Stimulated activated CD4-positive, alpha-beta T cell treated with anti-CD3 and anti-CD28 coated beads, Interleukin-15, amount 100 ng/mL, for 1 hour (primary cell): ENCODE results near the gene SLC35D2.
"Not testable (repeated sequence)": the region's sequence is repeated elsewhere in the genome, so short reads cannot be mapped to it uniquely, and the experiment has no call there.

Source experiments
- DNase-seq, 2 donors: peaks; one replicate each; pipeline ENCODE4 v3.0.0-alpha.2; 2020; ENCODE audit warnings: low read depth in 1 of 2, low spot score in 1 of 2

The SLC35D2 gene

DNA sequence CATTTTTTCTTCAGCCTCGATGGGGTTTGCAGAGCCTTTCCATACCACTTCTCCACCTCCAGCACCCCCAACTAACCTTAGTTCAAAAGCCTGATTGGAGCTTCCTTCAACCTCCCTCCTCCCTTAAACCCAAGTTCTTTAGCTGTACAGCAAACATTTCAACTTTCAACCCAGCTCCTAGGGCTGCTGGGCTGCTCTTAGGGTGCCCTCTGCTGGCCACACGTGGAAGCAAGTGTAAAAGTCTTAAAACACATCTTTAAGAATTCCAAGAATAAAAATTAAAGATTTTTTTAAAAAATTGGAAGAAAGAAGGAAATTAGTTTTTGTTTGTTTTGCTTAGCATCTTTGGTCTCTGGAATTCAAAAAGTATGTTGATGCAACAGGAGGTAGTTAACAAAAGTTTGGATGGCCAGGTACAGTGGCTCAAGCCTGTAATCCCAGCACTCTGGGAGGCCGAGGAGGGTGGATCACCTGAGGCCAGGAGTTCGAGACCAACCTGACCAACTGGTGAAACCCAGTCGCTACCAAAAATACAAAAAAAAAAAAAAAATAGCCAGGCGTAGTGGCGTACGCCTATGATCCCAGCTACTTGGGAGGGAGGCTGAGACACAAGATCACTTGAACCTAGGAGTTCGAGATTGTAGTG lies 66.1 kb downstream of the SLC35D2 start:
- DNase-seq, result peak in 1 of 2 donors; percentile 31

DNA sequence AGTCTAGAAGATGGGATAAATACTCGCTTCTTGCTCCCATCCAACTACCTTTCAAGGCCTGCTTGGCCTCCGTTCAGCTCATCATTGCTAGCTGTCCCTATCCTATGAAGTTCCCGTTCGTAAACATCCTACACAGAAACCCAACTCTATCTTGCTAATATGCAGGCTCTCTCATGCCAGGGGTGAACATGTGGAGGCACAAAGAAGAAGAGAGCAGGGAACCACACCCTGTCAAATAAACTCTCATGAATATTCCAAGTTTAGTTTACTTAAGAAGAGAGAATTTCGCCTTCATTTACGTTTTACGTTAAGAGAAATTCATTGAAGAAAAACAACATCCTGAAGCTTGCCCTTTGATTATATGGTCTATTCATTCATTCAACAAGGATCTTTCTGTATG lies 73.7 kb downstream of the SLC35D2 start:
- no peak for DNase-seq

DNA sequence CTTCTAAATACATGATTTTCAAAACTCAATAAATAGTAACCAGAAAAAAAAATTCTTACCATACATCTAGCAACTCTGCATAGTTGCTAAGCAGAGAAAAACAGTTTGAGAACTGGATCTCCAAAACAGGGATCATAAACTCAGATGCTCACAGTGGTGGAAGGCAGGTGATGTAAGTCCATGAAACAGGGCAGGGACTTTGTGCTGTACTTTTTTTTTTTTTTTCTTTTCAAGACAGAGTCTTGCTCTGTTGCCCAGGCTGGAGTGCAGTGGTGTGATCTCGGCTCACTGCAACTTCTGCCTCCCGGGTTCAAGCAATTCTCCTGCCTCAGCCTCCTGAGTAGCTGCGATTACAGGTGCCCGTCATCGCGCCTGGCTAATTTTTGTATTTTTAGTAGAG lies 76.6 kb downstream of the SLC35D2 start:
- DNase-seq, result not testable (repeated sequence)

DNA sequence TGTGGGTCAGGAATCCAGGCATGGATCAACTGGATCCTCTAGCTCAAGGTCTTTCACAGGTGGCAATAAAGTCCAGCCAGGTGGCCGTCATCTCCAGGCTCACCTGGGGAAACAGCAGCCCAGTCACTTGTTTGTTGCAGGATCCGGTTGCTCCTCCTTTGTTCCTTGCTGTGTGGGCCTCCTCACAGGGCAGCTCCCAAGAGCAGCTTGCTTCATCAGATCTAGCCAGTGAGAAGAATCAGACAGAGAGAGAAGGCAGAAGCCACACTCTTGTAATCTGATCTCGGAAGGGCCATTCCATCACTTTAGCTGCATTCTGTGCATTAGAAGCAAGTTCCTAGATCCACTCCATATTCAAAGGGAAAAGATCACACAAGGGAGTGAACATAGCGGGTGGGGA lies 78.3 kb downstream of the SLC35D2 start:
- no peak for DNase-seq

DNA sequence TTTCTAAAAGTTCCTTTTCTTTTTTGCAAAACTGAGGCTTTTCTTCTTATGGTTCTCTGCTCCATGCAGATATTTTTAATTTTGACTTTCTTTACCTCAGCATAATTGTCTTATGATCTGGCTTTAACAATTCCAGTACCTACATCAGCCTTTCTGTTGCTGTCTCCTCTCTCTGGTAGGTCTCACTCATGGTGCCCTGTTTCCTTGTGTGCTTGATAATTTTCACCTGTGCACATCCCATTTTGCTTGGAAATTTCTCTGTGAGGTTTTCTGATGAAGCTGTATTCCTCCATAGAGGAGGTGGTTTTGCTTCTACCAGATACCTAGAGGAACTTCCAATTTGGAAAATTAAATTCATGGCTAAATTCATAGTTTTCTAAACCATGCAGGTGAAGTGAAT lies 79.3 kb downstream of the SLC35D2 start:
- DNase-seq, result no peak

DNA sequence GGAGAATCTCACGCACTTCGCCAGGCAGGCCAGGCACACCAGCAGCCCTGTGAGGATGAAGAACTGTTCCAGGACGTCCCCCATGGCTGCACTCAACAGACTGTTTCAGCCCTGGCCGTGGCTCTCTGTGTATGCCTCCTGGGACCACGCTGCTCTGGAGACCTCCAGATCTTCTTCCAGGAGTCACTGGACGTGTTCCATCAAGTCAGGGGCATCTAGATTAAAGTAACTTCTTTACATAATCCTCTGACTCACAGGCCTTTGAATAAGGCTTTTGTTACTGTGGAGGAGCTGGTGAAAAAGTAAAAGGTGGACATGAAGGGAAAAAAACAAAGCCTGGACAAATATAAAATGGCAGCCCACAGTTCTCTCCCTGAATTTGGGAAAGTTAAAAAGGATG lies 81.5 kb downstream of the SLC35D2 start, which contains the start of gene HSD17B3:
Gene HSD17B3 (minus strand): TSS at position 156 of the 400 bp plus-strand sequence. CDS start 72 bp downstream, at position 84.
- DNase-seq, result no peak

DNA sequence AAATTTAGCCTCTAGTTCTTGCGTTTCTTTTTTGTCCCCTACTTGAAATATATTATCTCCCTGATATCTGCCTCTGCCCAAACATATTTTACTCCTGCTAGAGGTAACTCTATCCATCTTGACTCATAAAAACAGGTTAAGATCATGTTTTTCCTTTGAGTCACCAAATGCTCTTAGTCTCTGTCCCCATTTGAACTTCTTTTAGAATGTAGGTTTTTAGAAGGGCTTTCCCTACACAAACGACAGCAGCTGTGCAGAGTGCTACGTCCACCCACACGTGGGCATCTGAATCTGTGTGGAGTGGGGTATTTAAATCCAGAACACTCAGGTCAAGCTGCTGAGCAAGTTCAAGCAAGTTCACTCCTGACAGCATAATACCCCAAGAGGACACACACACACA lies 83.7 kb downstream of the SLC35D2 start:
- no peak for DNase-seq

DNA sequence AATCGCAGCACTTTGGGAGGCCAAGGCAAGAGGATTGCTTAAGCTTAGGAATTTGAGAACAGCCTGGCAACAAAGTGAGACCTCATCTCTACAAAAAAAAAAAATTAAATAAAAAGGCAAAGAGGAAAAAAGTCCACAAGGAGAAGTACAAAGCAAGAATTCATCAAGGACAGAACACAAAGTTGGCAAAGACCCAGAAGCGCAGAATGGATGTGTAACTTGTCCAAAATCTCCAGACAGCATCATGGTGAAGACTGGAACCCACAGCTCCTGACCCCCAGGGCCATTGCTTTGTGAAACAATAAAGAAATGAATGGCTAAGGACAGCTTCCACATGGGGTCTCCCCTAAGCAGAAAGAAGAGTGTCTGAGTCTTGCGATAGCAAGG lies 89.4 kb downstream of the SLC35D2 start:
- no peak for DNase-seq

DNA sequence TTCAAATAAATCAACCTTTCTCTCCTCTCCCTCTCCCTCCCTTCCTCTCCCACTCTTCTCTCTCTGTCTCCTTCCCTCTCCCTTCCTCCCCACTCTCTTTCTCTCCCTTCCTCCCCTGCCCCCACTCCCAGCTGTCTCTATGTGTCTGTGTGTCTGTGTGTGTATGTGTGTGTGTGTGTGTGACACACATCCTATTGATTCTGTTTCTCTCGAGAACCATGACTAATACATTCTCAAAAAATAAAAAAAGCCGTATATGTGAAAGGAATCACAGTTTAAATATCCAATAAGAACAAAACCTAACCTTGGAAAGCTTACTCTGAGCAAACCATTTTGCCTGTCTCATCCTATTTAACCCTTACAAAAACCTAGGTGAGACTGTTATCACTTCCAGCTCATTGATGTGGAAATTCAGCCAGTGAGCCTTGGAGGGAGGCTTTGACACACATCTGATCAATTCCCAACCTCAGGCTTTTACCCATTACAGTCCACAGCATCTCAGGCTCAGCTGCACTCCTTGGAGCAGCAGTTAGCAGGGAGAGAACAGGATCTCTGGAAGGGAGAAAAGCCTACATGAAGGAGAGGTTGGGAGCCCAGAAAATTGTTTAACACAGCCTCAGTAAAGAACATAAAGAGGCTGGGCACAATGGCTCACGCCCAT lies 89.9 kb downstream of the SLC35D2 start:
- no peak for DNase-seq

DNA sequence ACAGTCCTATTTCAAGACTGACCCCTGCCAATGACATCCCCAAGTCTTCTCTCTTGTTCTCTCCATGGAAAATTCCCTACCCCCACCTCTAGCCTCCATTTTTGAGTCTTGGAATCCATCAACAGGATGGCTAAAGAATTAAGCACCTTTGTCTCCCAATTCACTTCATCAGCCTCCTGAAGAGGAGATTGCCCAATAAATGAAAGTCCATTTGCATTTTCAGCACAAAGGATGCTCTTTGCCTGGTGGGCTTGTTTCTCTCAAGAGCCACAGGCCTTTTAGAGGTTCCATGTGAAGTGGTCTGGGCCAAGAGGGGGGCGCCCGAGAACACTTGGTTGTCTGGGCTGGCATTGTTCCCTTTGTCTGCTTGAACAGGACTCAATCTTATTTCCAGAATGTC lies 94.1 kb downstream of the SLC35D2 start:
- DNase-seq, result no peak

DNA sequence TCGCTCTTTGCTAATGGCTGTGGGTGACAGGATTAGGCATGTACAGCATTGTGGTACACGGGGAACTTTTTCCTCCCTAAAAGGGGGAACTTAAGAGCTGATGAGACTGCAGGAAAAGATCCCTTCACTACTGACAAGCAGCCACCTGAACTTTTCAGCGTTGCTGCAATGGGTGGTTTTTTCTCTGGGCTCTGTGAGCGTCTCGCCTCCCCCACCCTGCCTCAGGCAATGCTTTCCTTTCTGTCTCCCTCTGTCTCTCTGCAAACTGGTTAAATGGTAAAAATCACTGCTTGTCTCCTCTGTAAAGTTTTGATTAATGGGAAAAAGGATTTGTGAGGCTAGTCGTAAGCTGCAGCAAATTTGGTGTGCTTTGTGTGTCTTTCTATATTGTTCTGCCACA lies 101.9 kb downstream of the SLC35D2 start:
- no peak for DNase-seq

DNA sequence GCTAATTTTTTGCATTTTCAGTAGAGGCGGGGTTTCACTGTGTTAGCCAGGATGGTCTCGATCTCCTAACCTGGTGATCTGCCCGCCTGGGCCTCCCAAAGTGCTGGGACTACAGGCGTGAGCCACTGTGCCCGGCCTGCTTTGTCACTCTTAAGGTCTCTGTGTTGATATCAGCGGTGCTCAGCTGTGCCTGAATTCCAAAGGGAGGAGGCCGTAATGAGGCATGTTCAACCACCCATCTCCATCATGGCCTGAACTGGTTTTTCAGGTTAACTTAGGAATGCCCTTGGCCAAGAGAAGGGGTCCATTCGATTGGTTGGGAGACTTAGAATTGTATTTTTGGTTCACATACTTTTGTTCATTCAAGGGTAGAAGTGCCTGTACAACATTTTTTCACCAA lies 103.6 kb downstream of the SLC35D2 start:
- no peak for DNase-seq

DNA sequence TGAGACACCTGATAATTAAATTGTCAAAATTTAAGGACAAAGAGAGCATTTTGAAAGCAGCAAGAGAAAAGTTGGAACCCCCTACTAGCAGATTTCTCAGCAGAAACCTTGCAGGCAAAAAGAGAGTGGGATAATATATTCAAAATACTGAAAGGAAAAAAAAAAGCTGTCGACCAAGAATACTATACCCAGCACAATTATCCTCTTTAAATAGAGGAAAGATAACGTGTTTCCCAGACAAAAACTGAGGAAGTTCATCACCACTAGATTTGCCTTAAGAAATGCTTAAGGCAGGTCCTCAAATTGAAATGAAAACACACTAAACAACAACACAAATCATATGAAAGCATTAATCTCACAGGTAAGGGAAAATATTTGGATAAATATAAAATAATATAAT lies 108.6 kb downstream of the SLC35D2 start:
- DNase-seq, result no peak
